Renal cortex interstitium (tissue), 11 donors: ENCODE results near the gene POMT1. TPM values are rescaled to one million over a fixed set of nuclear protein-coding genes. Genes with fewer than 3 reads are reported as not detected.
"Not testable (repeated sequence)": the region's sequence is repeated elsewhere in the genome, so short reads cannot be mapped to it uniquely, and the experiment has no call there.

Experiments
- DNase-seq, 11 donors: peaks; one replicate each; pipeline ENCODE4 v3.0.0-alpha.2; 2013; ENCODE audit warnings: low read depth in 9 of 11, low spot score in 4 of 11; ENCODE audit errors: extremely low read depth in 1 of 11
- polyA plus RNA-seq, 3 donors: library from polyadenylated mRNA; unstranded; fragments of 120-200 nt; gene quantifications; one replicate each; pipeline ENCODE4 v1.2.1, GENCODE V29; 2013; ENCODE audit not compliant: insufficient read length in 3 of 3

POMT1 gene
- polyA plus RNA-seq, 3 donors: 34.0 to 52.1 (median 34.5) TPM

- DNase-seq: no peak
These were observed 32.1 kb downstream of the POMT1 start for GRCh38 chr9:131534721-131535237.

GRCh38 chr9:131537946-131538345 is 35.2 kb downstream of the POMT1 start:
- no peak for DNase-seq

- no peak for DNase-seq
These were observed 36.7 kb downstream of the POMT1 start for GRCh38 chr9:131539223-131539923.

- no peak for DNase-seq
These were observed 40.4 kb downstream of the POMT1 start for GRCh38 chr9:131543141-131543540.

GRCh38 chr9:131545003-131545785 is 42.5 kb downstream of the POMT1 start, which contains the start of gene PRRT1B:
Gene PRRT1B (plus strand): TSS chr9:131545523. CDS start chr9:131545616, 93 bp downstream.
- DNase-seq: peak in 9 of 11 donors; percentile 53 to 81 (median 73)

GRCh38 chr9:131545786-131546335 is 43.1 kb downstream of the POMT1 start:
- no peak for DNase-seq

GRCh38 chr9:131546336-131547084 is 43.8 kb downstream of the POMT1 start:
- peak in 7 of 11 donors; percentile 51 to 81 (median 66) for DNase-seq

GRCh38 chr9:131549186-131549585 is 46.5 kb downstream of the POMT1 start:
- not testable (repeated sequence) for DNase-seq

- DNase-seq: not testable (repeated sequence)
These were observed 47.7 kb downstream of the POMT1 start for GRCh38 chr9:131550465-131550864.

- no peak for DNase-seq
These were observed 49.3 kb downstream of the POMT1 start for GRCh38 chr9:131552030-131552429.

- no peak for DNase-seq
These were observed 51.5 kb downstream of the POMT1 start for GRCh38 chr9:131554087-131554842.

GRCh38 chr9:131554843-131555351 is 52.2 kb downstream of the POMT1 start:
- DNase-seq: no peak

- no peak for DNase-seq
These were observed 53.3 kb downstream of the POMT1 start for GRCh38 chr9:131555841-131556673.

- DNase-seq: no peak
These were observed 55.3 kb downstream of the POMT1 start for GRCh38 chr9:131557855-131558548.

- DNase-seq: no peak
These were observed 56.8 kb downstream of the POMT1 start for GRCh38 chr9:131559421-131560000.
